ENCODE data around the gene TRABD2B.

TRABD2B gene

GRCh38 chr1:47765742-47766485, 231.3 kb downstream of the TRABD2B start:
- H3K4me3 ChIP-seq (ENCODE audit: low read length) = no peak overlapping the region
- no peak for DNase-seq (ENCODE audit: low read depth)
- no peak for TF ChIP-seq CTCF (IDR thresholded peaks at IDR 0.05; ENCODE audit: insufficient read depth, low read depth, low read length, missing control alignments)

- no peak for DNase-seq (ENCODE audit: low read depth)
- no peak overlapping the region for H3K4me3 ChIP-seq (ENCODE audit: low read length)
- no peak for TF ChIP-seq CTCF (IDR thresholded peaks at IDR 0.05; ENCODE audit: insufficient read depth, low read depth, low read length, missing control alignments)
Measured at GRCh38 chr1:47765236-47765635, 231.9 kb downstream of the TRABD2B start.

GRCh38 chr1:47764461-47765046, 232.6 kb downstream of the TRABD2B start:
- DNase-seq (ENCODE audit: low read depth) = no peak
- H3K4me3 ChIP-seq (ENCODE audit: low read length) = no peak overlapping the region
- no peak for TF ChIP-seq CTCF (IDR thresholded peaks at IDR 0.05; ENCODE audit: insufficient read depth, low read depth, low read length, missing control alignments)

GRCh38 chr1:47763591-47764171, 233.5 kb downstream of the TRABD2B start:
- DNase-seq (ENCODE audit: low read depth) = peak; percentile 71
- no peak overlapping the region for H3K4me3 ChIP-seq (ENCODE audit: low read length)
- no peak for TF ChIP-seq CTCF (IDR thresholded peaks at IDR 0.05; ENCODE audit: insufficient read depth, low read depth, low read length, missing control alignments)

GRCh38 chr1:47761974-47762373, 235.2 kb downstream of the TRABD2B start:
- no peak for DNase-seq (ENCODE audit: low read depth)
- H3K4me3 ChIP-seq (ENCODE audit: low read length) = no peak overlapping the region
- TF ChIP-seq CTCF (IDR thresholded peaks at IDR 0.05; ENCODE audit: insufficient read depth, low read depth, low read length, missing control alignments) = no peak

- TF ChIP-seq CTCF (IDR thresholded peaks at IDR 0.05; ENCODE audit: insufficient read depth, low read depth, low read length, missing control alignments) = no peak
- H3K4me3 ChIP-seq (ENCODE audit: low read length) = no peak overlapping the region
- DNase-seq (ENCODE audit: low read depth) = no peak
Measured at GRCh38 chr1:47761201-47761930, 235.8 kb downstream of the TRABD2B start.
